ENCODE data around the gene FLT1.

GRCh38 chr13:28429096-28429495 is 65.8 kb downstream of the FLT1 start:
- TF ChIP-seq CTCF (tag by site-specific recombination; IDR thresholded peaks at IDR 0.05) (no peak), PRDM10 (tag by site-specific recombination; IDR thresholded peaks at IDR 0.05) (no peak), REPIN1 (tag by site-specific recombination; IDR thresholded peaks at IDR 0.05; ENCODE audit: low read depth) (no peak), HOXD13 (CRISPR knock-in tag; IDR thresholded peaks at IDR 0.05; ENCODE audit: borderline replicate concordance) (no peak), ZNF777 (tag by site-specific recombination; IDR thresholded peaks at IDR 0.05; ENCODE audit: borderline replicate concordance) (no peak), YY2 (tag by site-specific recombination; IDR thresholded peaks at IDR 0.05) (no peak), ZNF274 (IDR thresholded peaks at IDR 0.05; ENCODE audit: low read length) (no peak), ZNF274 (tag by site-specific recombination; IDR thresholded peaks at IDR 0.05; ENCODE audit: borderline replicate concordance) (no peak), ZNF585B (tag by site-specific recombination; IDR thresholded peaks at IDR 0.05) (no peak), ZNF549 (tag by site-specific recombination; IDR thresholded peaks at IDR 0.05) (no peak), TRIM28 (IDR thresholded peaks at IDR 0.05; ENCODE audit: borderline replicate concordance, low read length) (no peak)
